KMS-11 (cell line): ENCODE measurements around the gene DLG2.

Source experiments
- H2AFZ ChIP-seq: fragments of 200-600 bp; sonication (generic); 2 replicates; pipeline ENCODE4 v1.6.1; 2016; ENCODE audit warnings: antibody characterized with exemption, mixed run types, low read depth
- H3K27ac ChIP-seq: fragments of 200-600 bp; sonication (generic); 2 replicates; pipeline ENCODE4 v1.6.1; 2016; ENCODE audit warnings: mild to moderate bottlenecking, mixed run types
- H3K27me3 ChIP-seq: fragments of 200-600 bp; sonication (generic); 2 replicates; pipeline ENCODE4 v1.6.1; 2017; ENCODE audit warnings: mild to moderate bottlenecking, low read depth, mixed run types, moderate library complexity; ENCODE audit not compliant: insufficient read depth
- H3K36me3 ChIP-seq: fragments of 200-600 bp; sonication (generic); 2 replicates; pipeline ENCODE4 v1.6.1; 2017; ENCODE audit warnings: mild to moderate bottlenecking, mixed run types; ENCODE audit not compliant: insufficient read depth
- H3K4me1 ChIP-seq: fragments of 200-600 bp; sonication (generic); 2 replicates; pipeline ENCODE4 v1.6.1; 2016; ENCODE audit warnings: mild to moderate bottlenecking, low read depth, mixed run types; ENCODE audit not compliant: poor library complexity, severe bottlenecking
- H3K4me2 ChIP-seq: fragments of 200-600 bp; sonication (generic); 2 replicates; pipeline ENCODE4 v1.7.0; 2016; ENCODE audit warnings: mild to moderate bottlenecking, mixed run types
- H3K4me3 ChIP-seq: fragments of 200-600 bp; sonication (generic); IDR thresholded peaks from 2 replicates; pipeline ENCODE4 v1.6.1; 2017; ENCODE audit warnings: low read depth, low read length, mixed read lengths; ENCODE audit not compliant: insufficient read depth
- H3K79me2 ChIP-seq: fragments of 200-600 bp; sonication (generic); 2 replicates; pipeline ENCODE4 v1.6.1; 2016; ENCODE audit warnings: low read depth, mixed run types; ENCODE audit not compliant: insufficient read depth
- H3K9ac ChIP-seq: fragments of 200-600 bp; sonication (generic); 2 replicates; pipeline ENCODE4 v1.6.1; 2016; ENCODE audit warnings: mild to moderate bottlenecking, mixed run types
- H4K20me1 ChIP-seq: fragments of 200-600 bp; sonication (generic); 2 replicates; pipeline ENCODE4 v1.6.1; 2016; ENCODE audit warnings: mild to moderate bottlenecking, mixed run types; ENCODE audit not compliant: insufficient read depth
- TF ChIP-seq, protein P1 (sequence below): fragments of 200-600 bp; sonication (generic); conservative IDR thresholded peaks from 2 replicates; pipeline ENCODE4 v1.6.1; 2017; ENCODE audit warnings: low read depth, mild to moderate bottlenecking, antibody characterized with exemption, low read length, moderate library complexity, mixed read lengths

DLG2 gene

DNA sequence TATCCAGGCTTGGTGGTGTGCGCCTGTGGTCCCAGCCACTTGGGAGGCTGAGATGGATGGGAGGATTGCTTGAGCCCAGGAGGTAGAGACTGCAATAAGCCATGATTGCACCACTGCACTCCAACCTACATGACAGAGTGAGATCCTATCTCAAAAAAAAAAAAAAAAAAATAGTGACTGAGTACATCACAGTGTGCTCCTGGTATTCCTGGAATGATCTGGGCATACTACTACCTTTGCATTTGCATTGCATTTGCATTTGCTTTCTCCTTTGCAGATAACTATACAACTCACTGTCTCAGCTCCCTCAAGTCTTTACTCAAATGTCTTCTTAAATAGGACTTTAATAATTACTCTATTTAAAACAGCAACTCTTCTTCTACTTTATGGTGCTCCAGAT, 51.8 kb downstream of the DLG2 start:
- TF ChIP-seq, protein P1, sequence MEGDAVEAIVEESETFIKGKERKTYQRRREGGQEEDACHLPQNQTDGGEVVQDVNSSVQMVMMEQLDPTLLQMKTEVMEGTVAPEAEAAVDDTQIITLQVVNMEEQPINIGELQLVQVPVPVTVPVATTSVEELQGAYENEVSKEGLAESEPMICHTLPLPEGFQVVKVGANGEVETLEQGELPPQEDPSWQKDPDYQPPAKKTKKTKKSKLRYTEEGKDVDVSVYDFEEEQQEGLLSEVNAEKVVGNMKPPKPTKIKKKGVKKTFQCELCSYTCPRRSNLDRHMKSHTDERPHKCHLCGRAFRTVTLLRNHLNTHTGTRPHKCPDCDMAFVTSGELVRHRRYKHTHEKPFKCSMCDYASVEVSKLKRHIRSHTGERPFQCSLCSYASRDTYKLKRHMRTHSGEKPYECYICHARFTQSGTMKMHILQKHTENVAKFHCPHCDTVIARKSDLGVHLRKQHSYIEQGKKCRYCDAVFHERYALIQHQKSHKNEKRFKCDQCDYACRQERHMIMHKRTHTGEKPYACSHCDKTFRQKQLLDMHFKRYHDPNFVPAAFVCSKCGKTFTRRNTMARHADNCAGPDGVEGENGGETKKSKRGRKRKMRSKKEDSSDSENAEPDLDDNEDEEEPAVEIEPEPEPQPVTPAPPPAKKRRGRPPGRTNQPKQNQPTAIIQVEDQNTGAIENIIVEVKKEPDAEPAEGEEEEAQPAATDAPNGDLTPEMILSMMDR = no peak
- Histone ChIP-seq H4K20me1 (no peaks in the 10 kb centered on the region), H3K79me2 (no peaks in the 10 kb centered on the region), H3K4me2 (no peak overlapping the region), H2AFZ (no peak overlapping the region), H3K27ac (no peak overlapping the region), H3K4me3 (no peak overlapping the region), H3K4me1 (no peaks in the 10 kb centered on the region), H3K36me3 (no peaks in the 10 kb centered on the region), H3K27me3 (no peaks in the 10 kb centered on the region), H3K9ac (no peak overlapping the region)

- TF ChIP-seq, protein P1 = no peak
- Histone ChIP-seq H3K4me2 (no peak overlapping the region), H3K4me1 (no peaks in the 10 kb centered on the region), H3K27me3 (no peaks in the 10 kb centered on the region), H2AFZ (no peak overlapping the region), H3K36me3 (no peaks in the 10 kb centered on the region), H3K9ac (no peak overlapping the region), H3K79me2 (no peaks in the 10 kb centered on the region), H4K20me1 (no peaks in the 10 kb centered on the region), H3K27ac (no peak overlapping the region), H3K4me3 (no peak overlapping the region)
Measured at GRCh38 chr11:85572056-85572455, 55.1 kb downstream of the DLG2 start.

- Histone ChIP-seq H3K4me2 (no peak overlapping the region), H3K4me1 (no peaks in the 10 kb centered on the region), H3K4me3 (no peak overlapping the region), H3K27ac (no peak overlapping the region), H3K79me2 (no peaks in the 10 kb centered on the region), H3K27me3 (no peaks in the 10 kb centered on the region), H3K36me3 (no peaks in the 10 kb centered on the region), H4K20me1 (no peaks in the 10 kb centered on the region), H3K9ac (no peak overlapping the region), H2AFZ (no peak overlapping the region)
- TF ChIP-seq, protein P1 = no peak
Measured at GRCh38 chr11:85569525-85569924, 57.6 kb downstream of the DLG2 start.

GRCh38 chr11:85558411-85558810, 68.7 kb downstream of the DLG2 start:
- Histone ChIP-seq H4K20me1 (no peaks in the 10 kb centered on the region), H3K4me1 (no peaks in the 10 kb centered on the region), H3K9ac (no peak overlapping the region), H3K27me3 (no peaks in the 10 kb centered on the region), H2AFZ (no peak overlapping the region), H3K36me3 (no peaks in the 10 kb centered on the region), H3K4me2 (no peak overlapping the region), H3K27ac (no peak overlapping the region), H3K4me3 (no peak overlapping the region), H3K79me2 (no peaks in the 10 kb centered on the region)
- TF ChIP-seq, protein P1 = no peak
